Endodermal cell (in vitro differentiated cells): ENCODE measurements around the gene CNTNAP1. TPM values are rescaled to one million over a fixed set of nuclear protein-coding genes. Genes with fewer than 3 reads are reported as not detected.
A peak's percentile ranks its signal among the peaks of the same experiment; 100 is the strongest.

ENCODE experiments used
- DNase-seq: peaks from one replicate; pipeline ENCODE4 v3.0.0-alpha.2; 2017
- H3K27ac ChIP-seq: 2 replicates; pipeline ENCODE4 v1.5.1; 2013; ENCODE audit warnings: mild to moderate bottlenecking, low read depth, low read length, moderate library complexity
- H3K27me3 ChIP-seq: 2 replicates; pipeline ENCODE4 v1.6.1; 2013; ENCODE audit warnings: mild to moderate bottlenecking, low read length, moderate library complexity; ENCODE audit not compliant: insufficient read depth, control insufficient read depth, poor library complexity, severe bottlenecking
- H3K36me3 ChIP-seq: 2 replicates; pipeline ENCODE4 v1.7.0; 2013; ENCODE audit warnings: mild to moderate bottlenecking, low read length, moderate library complexity; ENCODE audit not compliant: control insufficient read depth, insufficient read depth
- H3K4me1 ChIP-seq: one replicate; pipeline ENCODE4 v1.7.0; 2013; ENCODE audit warnings: low read length; ENCODE audit not compliant: control insufficient read depth, insufficient read depth
- H3K4me3 ChIP-seq: 2 replicates; pipeline ENCODE4 v1.5.1; 2013; ENCODE audit warnings: mild to moderate bottlenecking, low read length, moderate library complexity
- H3K9ac ChIP-seq: 2 replicates; pipeline ENCODE4 v1.6.1; 2013; ENCODE audit warnings: mild to moderate bottlenecking, low read length, moderate library complexity; ENCODE audit not compliant: poor library complexity, severe bottlenecking; ENCODE audit errors: extremely low read depth
- H3K9me3 ChIP-seq: 2 replicates; pipeline ENCODE4 v1.6.1; 2013; ENCODE audit warnings: mild to moderate bottlenecking, low read length, moderate library complexity; ENCODE audit not compliant: control insufficient read depth
- H3K27ac Mint-ChIP-seq: 2 replicates; pipeline ENCODE4 v1.8.0; 2020; ENCODE audit warnings: mixed read lengths
- H3K27me3 Mint-ChIP-seq: 2 replicates; pipeline ENCODE4 v1.8.0; 2021; ENCODE audit warnings: mild to moderate bottlenecking, mixed read lengths; ENCODE audit not compliant: insufficient read depth
- H3K36me3 Mint-ChIP-seq: 2 replicates; pipeline ENCODE4 v1.8.0; 2020; ENCODE audit warnings: low read depth, mixed read lengths
- H3K4me1 Mint-ChIP-seq: 2 replicates; pipeline ENCODE4 v1.8.0; 2020; ENCODE audit warnings: mixed read lengths
- H3K4me3 Mint-ChIP-seq: 2 replicates; pipeline ENCODE4 v1.8.0; 2020; ENCODE audit warnings: mild to moderate bottlenecking, moderate library complexity, mixed read lengths
- H3K9me3 Mint-ChIP-seq: 2 replicates; pipeline ENCODE4 v1.8.0; 2020; ENCODE audit warnings: mild to moderate bottlenecking, mixed read lengths
- WGBS, 2 experiments: methylation state at CpG; one replicate each; pipeline versions ENCODE4 v1.1.5 to v1.1.7; 2013; ENCODE audit warnings: missing lambda C conversion rate in 2 of 2, mixed read lengths in 1 of 2; ENCODE audit not compliant: insufficient coverage in 1 of 2, insufficient read length in 1 of 2; 5-methylcytosine and 5-hydroxymethylcytosine counted together
- total RNA-seq, 2 donors: library from RNA; stranded (reverse); fragmentation: NEBNext Ultra II Directional in 1 of 2; extraction: Animal tissue kit (Norgen Biotek cat#: 25700) in 1 of 2; gene quantifications; 2 replicates in 1 of 2; 3 replicates in 1 of 2; pipeline ENCODE4 v1.2.1, GENCODE V29; 2021
- TF ChIP-seq, protein P1 (sequence below): fragments of 200-600 bp; sonication (generic); conservative IDR thresholded peaks from 2 replicates; pipeline ENCODE4 v1.5.0; 2021; ENCODE audit warnings: antibody characterized with exemption, mild to moderate bottlenecking

Gene CNTNAP1
- total RNA-seq, 2 donors from 2014 or later, result 9.9 to 18.9 TPM

DNA sequence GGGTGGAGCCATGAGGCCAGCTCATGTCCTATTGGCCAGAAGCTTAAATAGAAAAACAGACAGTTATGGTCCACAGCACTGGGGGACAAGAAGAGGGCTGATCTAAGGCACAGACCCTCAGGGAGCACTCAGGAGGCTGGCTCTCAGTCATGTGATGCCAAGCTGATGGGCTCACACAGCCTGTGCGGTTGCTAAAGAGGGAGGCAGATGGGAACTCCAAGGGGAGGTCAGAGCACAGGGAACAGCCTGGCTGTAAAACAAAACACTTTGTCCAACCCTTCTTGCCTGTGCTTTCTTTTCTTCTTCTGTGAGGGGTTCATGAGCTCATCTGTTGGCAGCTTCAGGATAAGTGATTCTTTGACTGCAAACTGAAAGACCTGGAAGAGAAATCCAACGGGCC is 27.2 kb downstream of the CNTNAP1 start:
- TF ChIP-seq, protein P1, sequence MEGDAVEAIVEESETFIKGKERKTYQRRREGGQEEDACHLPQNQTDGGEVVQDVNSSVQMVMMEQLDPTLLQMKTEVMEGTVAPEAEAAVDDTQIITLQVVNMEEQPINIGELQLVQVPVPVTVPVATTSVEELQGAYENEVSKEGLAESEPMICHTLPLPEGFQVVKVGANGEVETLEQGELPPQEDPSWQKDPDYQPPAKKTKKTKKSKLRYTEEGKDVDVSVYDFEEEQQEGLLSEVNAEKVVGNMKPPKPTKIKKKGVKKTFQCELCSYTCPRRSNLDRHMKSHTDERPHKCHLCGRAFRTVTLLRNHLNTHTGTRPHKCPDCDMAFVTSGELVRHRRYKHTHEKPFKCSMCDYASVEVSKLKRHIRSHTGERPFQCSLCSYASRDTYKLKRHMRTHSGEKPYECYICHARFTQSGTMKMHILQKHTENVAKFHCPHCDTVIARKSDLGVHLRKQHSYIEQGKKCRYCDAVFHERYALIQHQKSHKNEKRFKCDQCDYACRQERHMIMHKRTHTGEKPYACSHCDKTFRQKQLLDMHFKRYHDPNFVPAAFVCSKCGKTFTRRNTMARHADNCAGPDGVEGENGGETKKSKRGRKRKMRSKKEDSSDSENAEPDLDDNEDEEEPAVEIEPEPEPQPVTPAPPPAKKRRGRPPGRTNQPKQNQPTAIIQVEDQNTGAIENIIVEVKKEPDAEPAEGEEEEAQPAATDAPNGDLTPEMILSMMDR, result no peak
- Mint-ChIP-seq H3K27me3 (no peaks in the 10 kb centered on the region), H3K4me3 (no peak overlapping the region), H3K27ac (no peak overlapping the region), H3K4me1 (no peaks in the 10 kb centered on the region), H3K36me3 (peaks cover 54% of the 10 kb centered on the region), H3K9me3 (no peaks in the 10 kb centered on the region)
- no peak overlapping the region for H3K4me3 ChIP-seq
- H3K9me3 ChIP-seq, result no peaks in the 10 kb centered on the region
- DNase-seq, result no peak
- no peak overlapping the region for H3K9ac ChIP-seq
- peaks cover 41% of the 10 kb centered on the region for H3K36me3 ChIP-seq
- H3K27me3 ChIP-seq, result no peaks in the 10 kb centered on the region
- peaks cover 13% of the 10 kb centered on the region for H3K4me1 ChIP-seq
- 91 to 100% methylated on average over 2 of the region's 2 CpGs for WGBS, 2 experiments
- H3K27ac ChIP-seq, result no peak overlapping the region

DNA sequence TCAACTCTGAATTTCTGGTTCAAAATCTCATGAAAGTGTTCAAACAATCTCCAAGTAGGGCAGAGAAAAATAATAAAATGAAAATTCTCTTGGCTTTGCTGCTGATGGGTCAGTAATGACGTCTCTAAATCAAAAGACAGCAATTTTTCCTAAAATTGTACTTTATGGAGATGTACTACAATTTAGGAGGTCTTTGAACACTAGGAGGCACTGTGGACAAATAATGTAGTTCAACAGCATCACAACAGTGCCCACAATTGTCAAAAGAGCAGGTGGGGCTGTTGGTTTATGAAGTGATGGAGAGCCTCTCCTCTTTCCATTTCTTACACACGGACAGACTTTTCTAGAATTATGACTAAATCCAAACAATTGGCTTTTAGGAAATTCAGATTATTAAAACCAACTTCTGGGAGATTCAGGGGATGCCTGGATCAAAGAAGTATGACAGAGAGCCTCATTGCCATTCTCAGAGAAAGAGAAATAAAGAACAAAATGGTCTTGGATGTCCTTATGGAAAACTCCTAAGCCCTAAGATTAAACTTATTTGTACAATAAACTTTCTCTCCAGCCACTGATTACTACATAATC is 38.8 kb downstream of the CNTNAP1 start:
- no peak overlapping the region for H3K27ac Mint-ChIP-seq
- H3K4me1 Mint-ChIP-seq, result no peaks in the 10 kb centered on the region
- no peak overlapping the region for H3K4me3 Mint-ChIP-seq
- Histone ChIP-seq H3K27ac (no peak overlapping the region), H3K4me3 (no peak overlapping the region), H3K9ac (no peak overlapping the region), H3K4me1 (no peaks in the 10 kb centered on the region), H3K36me3 (peaks cover 33% of the 10 kb centered on the region), H3K27me3 (no peaks in the 10 kb centered on the region), H3K9me3 (no peaks in the 10 kb centered on the region)
- H3K27me3 Mint-ChIP-seq, result no peaks in the 10 kb centered on the region
- 0 to 54% methylated on average over 1 to 2 of the region's 2 CpGs for WGBS, 2 experiments
- no peaks in the 10 kb centered on the region for H3K9me3 Mint-ChIP-seq
- TF ChIP-seq, protein P1, result peak; percentile 85
- peaks cover 44% of the 10 kb centered on the region for H3K36me3 Mint-ChIP-seq
- DNase-seq, result no peak

DNA sequence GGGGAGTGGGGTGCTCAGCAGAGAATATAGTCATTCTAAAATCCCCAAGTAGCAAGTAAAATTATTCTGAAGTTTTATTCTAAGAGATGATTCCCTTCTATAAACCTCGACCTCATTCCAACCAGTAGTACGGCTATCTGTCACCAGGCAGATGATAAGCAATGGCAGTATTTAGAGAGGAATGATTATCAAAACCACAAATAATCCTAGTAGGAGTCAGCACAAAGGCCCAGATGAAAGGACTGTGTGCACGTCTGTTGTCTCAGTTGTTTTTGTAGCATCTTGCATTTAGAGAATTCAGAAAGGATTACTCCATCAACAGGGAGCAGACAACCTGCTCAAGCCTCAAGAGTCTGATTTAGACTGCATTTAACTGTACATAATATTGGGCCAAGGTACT is 41.3 kb downstream of the CNTNAP1 start:
- no peak overlapping the region for H3K27ac Mint-ChIP-seq
- Histone ChIP-seq H3K9ac (no peak overlapping the region), H3K9me3 (no peaks in the 10 kb centered on the region), H3K4me1 (no peaks in the 10 kb centered on the region), H3K27ac (no peak overlapping the region), H3K4me3 (no peak overlapping the region), H3K27me3 (no peaks in the 10 kb centered on the region), H3K36me3 (peaks cover 27% of the 10 kb centered on the region)
- TF ChIP-seq, protein P1, result no peak
- H3K4me3 Mint-ChIP-seq, result no peak overlapping the region
- H3K27me3 Mint-ChIP-seq, result no peaks in the 10 kb centered on the region
- 97 to 100% methylated on average over 1 to 3 of the region's 3 CpGs for WGBS, 2 experiments
- H3K4me1 Mint-ChIP-seq, result no peaks in the 10 kb centered on the region
- H3K36me3 Mint-ChIP-seq, result peaks cover 34% of the 10 kb centered on the region
- no peak for DNase-seq
- no peaks in the 10 kb centered on the region for H3K9me3 Mint-ChIP-seq
